Activated CD4-positive, alpha-beta T cell treated with anti-CD3 and anti-CD28 coated beads, Interleukin-2, amount 10 ng/mL, durations not matched to agents 24 days and 14 days (primary cell): ENCODE results near the gene ZCCHC2. TPM values are rescaled to one million over a fixed set of nuclear protein-coding genes. Genes with fewer than 3 reads are reported as not detected.

Source experiments
- DNase-seq: peaks from one replicate; pipeline ENCODE4 v3.0.0; 2022
- H3K27ac Mint-ChIP-seq: one replicate; pipeline ENCODE4 v1.8.0; 2022; ENCODE audit warnings: mild to moderate bottlenecking, mixed read lengths
- H3K27me3 Mint-ChIP-seq: one replicate; pipeline ENCODE4 v1.8.0; 2022; ENCODE audit warnings: mixed read lengths
- H3K36me3 Mint-ChIP-seq: one replicate; pipeline ENCODE4 v1.8.0; 2022; ENCODE audit warnings: low read depth, mild to moderate bottlenecking, mixed read lengths
- H3K4me1 Mint-ChIP-seq: one replicate; pipeline ENCODE4 v1.8.0; 2021; ENCODE audit warnings: mixed read lengths
- H3K4me3 Mint-ChIP-seq: one replicate; pipeline ENCODE4 v1.8.0; 2022; ENCODE audit warnings: mild to moderate bottlenecking, moderate library complexity, mixed read lengths
- H3K9me3 Mint-ChIP-seq: one replicate; pipeline ENCODE4 v1.8.0; 2021; ENCODE audit warnings: mixed read lengths
- intact Hi-C: fragments of 100-400 bp; cut with micrococcal nuclease; formaldehyde crosslinking; loops from one replicate; pipeline ENCODE4 v1.15.1; 2023
- total RNA-seq: library from RNA; stranded (reverse); gene quantifications from 2 replicates; pipeline ENCODE4 v1.2.3, GENCODE V29; 2022

The ZCCHC2 gene
- total RNA-seq, 1 donor from 2014 or later = 52.8 TPM

DNA sequence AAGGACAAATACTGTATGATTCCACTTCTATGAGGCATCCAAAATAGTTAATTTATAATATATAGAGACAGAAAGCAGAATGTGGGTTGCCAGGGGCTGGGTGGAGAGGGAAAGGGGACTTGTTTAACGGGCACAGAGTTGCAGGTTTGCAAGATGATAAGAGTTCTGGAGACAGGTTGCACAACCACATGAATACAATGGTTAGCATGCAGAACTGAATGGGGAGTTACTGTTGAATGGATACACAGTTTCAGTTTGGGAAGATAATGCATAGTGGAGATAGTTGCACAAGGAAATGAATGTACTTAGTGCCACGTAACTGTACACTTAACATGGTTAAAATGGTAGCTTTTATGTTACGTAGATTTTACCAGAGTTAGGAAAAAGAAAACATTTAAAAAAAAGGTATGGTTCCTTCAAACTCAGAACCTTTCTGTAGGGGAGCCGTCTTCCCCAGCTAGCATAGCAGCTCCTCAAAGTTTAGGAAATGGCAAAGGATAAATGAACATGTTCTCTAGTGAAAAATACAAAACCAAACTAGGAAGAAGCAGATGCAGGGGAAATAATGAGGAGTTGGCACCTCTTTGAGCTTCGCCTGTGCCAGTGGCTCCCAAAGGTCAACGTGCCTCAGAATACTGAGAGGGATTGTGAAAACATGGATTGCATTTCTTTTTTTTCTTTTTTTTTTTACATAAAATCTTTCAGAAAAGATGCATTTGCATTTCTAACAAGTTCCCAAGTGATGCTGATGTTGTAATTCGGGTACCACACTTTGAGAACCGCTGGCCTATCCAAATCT is 95.2 kb downstream of the ZCCHC2 start:
- no peaks in the 10 kb centered on the region for H3K4me1 Mint-ChIP-seq
- no peaks in the 10 kb centered on the region for H3K36me3 Mint-ChIP-seq
- H3K27ac Mint-ChIP-seq = no peak overlapping the region
- H3K9me3 Mint-ChIP-seq = no peaks in the 10 kb centered on the region
- H3K27me3 Mint-ChIP-seq = peaks cover 21% of the 10 kb centered on the region
- no peak overlapping the region for H3K4me3 Mint-ChIP-seq
- intact Hi-C loops = no loop called here
- DNase-seq = no peak

DNA sequence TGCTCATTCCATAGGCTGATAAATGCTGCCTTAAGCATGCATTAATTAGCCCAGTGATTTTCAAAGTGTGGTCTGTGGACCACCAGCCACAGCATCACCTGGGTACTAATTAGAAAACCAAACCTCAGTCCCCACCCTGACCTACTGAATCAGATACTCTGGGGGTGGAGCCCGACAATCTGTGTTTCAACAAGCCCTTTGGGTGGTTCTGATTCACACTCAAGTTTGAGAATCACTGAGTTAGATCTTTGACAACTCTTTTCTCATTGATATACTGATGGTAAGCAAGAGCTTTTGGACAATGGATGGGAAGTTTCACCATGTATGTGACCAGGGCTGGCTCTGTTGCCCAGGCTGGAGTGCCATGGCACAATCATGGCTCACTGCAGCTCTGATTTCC is 95.9 kb downstream of the ZCCHC2 start:
- Mint-ChIP-seq H3K36me3 (no peaks in the 10 kb centered on the region), H3K4me1 (no peaks in the 10 kb centered on the region), H3K27me3 (peaks cover 17% of the 10 kb centered on the region), H3K27ac (no peak overlapping the region), H3K9me3 (no peaks in the 10 kb centered on the region), H3K4me3 (no peak overlapping the region)
- no peak for DNase-seq
- intact Hi-C loops = no loop called here

DNA sequence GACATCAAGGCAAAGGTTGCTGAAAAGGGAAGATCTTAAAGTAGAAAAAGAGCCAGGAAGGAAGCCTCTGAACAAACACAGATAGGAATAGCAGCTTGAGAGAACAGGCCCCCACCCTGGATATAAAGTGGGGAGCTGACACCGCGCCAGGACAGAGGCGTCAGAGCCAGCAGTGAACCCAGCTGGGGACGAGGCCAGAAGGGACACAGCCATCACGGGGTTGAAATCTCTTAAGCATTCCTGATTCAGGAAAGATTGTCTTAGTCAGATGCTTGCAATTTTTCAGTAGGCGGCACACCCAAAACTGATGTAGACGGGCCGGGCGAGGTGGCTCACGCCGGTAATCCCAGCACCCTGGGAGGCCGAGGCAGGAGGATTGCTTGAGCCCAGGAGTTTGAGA is 98.7 kb downstream of the ZCCHC2 start:
- no peaks in the 10 kb centered on the region for H3K9me3 Mint-ChIP-seq
- no peaks in the 10 kb centered on the region for H3K4me1 Mint-ChIP-seq
- H3K27me3 Mint-ChIP-seq = peaks cover 9% of the 10 kb centered on the region
- H3K36me3 Mint-ChIP-seq = no peaks in the 10 kb centered on the region
- DNase-seq = no peak
- no peak overlapping the region for H3K27ac Mint-ChIP-seq
- intact Hi-C loops = no loop called here
- no peak overlapping the region for H3K4me3 Mint-ChIP-seq

DNA sequence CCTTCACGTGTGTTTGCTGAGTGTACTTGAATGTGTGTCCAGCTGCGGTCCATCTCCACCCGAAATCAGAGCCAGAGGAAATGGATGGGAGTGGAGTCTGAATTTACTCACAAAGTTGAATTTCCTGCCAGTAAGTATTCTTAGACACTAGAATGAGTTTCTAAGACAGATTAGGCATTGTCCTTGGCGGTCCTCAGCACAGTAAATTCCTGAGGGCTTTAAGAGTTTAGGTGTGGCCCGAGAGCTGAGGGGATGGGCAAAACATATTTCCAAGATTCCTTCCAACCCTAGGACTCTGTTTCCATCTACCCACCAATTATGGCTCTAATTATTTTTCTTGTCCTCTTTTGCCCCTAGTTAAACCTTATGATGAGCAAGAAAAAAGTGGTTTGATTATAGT is 102.2 kb downstream of the ZCCHC2 start:
- H3K27me3 Mint-ChIP-seq = peaks cover 4% of the 10 kb centered on the region
- H3K9me3 Mint-ChIP-seq = no peaks in the 10 kb centered on the region
- no peaks in the 10 kb centered on the region for H3K4me1 Mint-ChIP-seq
- H3K27ac Mint-ChIP-seq = no peak overlapping the region
- H3K36me3 Mint-ChIP-seq = no peaks in the 10 kb centered on the region
- no peak for DNase-seq
- intact Hi-C loops = no loop called here
- no peak overlapping the region for H3K4me3 Mint-ChIP-seq

Other genes with a start within 250 kb of the ZCCHC2 start
- gene TNFRSF11A, start 197.7 kb upstream of the ZCCHC2 start, total RNA-seq = 14.0 and 16.4 TPM in 2 replicates
- gene PHLPP1, start 192.5 kb downstream of the ZCCHC2 start, total RNA-seq = 12.3 and 14.3 TPM in 2 replicates